Measurements from ENCODE around the gene NPAS3.

DNA sequence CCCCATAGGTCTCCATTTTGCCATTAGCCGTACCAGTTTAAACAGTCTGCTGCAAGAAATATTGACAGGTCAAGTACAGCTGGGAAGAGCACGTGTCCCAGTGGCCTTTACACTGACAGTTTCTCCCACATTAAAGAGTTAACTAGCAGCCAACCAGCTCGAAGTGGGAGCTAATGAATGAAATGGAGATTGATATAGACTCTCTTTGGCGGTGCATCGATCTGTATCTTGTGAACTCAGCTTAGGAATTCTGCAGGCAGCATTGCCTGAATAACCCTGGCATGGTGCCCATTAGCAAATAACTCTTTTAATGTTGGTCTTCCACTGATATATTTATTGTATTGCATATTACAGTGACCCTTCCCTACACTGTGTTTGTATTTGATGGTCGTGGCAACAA is 692.8 kb downstream of the NPAS3 start:
- TF ChIP-seq, protein P1, sequence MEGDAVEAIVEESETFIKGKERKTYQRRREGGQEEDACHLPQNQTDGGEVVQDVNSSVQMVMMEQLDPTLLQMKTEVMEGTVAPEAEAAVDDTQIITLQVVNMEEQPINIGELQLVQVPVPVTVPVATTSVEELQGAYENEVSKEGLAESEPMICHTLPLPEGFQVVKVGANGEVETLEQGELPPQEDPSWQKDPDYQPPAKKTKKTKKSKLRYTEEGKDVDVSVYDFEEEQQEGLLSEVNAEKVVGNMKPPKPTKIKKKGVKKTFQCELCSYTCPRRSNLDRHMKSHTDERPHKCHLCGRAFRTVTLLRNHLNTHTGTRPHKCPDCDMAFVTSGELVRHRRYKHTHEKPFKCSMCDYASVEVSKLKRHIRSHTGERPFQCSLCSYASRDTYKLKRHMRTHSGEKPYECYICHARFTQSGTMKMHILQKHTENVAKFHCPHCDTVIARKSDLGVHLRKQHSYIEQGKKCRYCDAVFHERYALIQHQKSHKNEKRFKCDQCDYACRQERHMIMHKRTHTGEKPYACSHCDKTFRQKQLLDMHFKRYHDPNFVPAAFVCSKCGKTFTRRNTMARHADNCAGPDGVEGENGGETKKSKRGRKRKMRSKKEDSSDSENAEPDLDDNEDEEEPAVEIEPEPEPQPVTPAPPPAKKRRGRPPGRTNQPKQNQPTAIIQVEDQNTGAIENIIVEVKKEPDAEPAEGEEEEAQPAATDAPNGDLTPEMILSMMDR (IDR thresholded peaks at IDR 0.05), result no peak
- TF ChIP-seq POLR2A (IDR thresholded peaks at IDR 0.05), result no peak
